Measurements from ENCODE around the gene GJC2.

The GJC2 gene

GRCh38 chr1:228160201-228160761, 10.6 kb downstream of the GJC2 start:
- H3K9ac ChIP-seq (ENCODE audit: low read length): no peak overlapping the region
- no peak overlapping the region for H3K18ac ChIP-seq (ENCODE audit: low read length)
- H4K5ac ChIP-seq (ENCODE audit: low read length): no peak overlapping the region
- WGBS (ENCODE audit: extremely low coverage, insufficient coverage, low lambda C conversion rate): no CpG with 5 or more reads among the region's 15 CpGs
- no peaks in the 10 kb centered on the region for H3K79me2 ChIP-seq (ENCODE audit: control insufficient read depth, insufficient read depth, low read length)
- DNase-seq: no peak
- H3K23ac ChIP-seq (ENCODE audit: low read length): no peak overlapping the region
- no peak overlapping the region for H3K4ac ChIP-seq (ENCODE audit: low read depth, low read length)
- H3K27ac ChIP-seq (ENCODE audit: low read depth, low read length): no peak overlapping the region
- no peak overlapping the region for H2BK15ac ChIP-seq (replicated peaks; ENCODE audit: low read depth)
- no peaks in the 10 kb centered on the region for H3K27me3 ChIP-seq (ENCODE audit: insufficient read depth, low read length, poor library complexity)
- no peak overlapping the region for H2BK5ac ChIP-seq (ENCODE audit: low read length)
- no peaks in the 10 kb centered on the region for H3K4me1 ChIP-seq (ENCODE audit: control insufficient read depth, low read depth, low read length)
- no peak overlapping the region for H2AK5ac ChIP-seq (ENCODE audit: low read length)
- H3K4me3 ChIP-seq (ENCODE audit: low read length): no peak overlapping the region
- no peak overlapping the region for H2BK120ac ChIP-seq (ENCODE audit: low read depth, low read length)
- H4K8ac ChIP-seq (ENCODE audit: low read depth, low read length): no peak overlapping the region
- no peak overlapping the region for H3K56ac ChIP-seq (ENCODE audit: low read length)
- H3K36me3 ChIP-seq (ENCODE audit: control insufficient read depth, insufficient read depth, low read length): no peaks in the 10 kb centered on the region
- no peaks in the 10 kb centered on the region for H3K79me1 ChIP-seq (ENCODE audit: low read length)
- H3K4me2 ChIP-seq (ENCODE audit: low read length): no peak overlapping the region

- no peak overlapping the region for H3K4ac ChIP-seq (ENCODE audit: low read depth, low read length)
- no peak overlapping the region for H3K27ac ChIP-seq (ENCODE audit: low read depth, low read length)
- no peak overlapping the region for H3K56ac ChIP-seq (ENCODE audit: low read length)
- H2AK5ac ChIP-seq (ENCODE audit: low read length): no peak overlapping the region
- no peaks in the 10 kb centered on the region for H3K36me3 ChIP-seq (ENCODE audit: control insufficient read depth, insufficient read depth, low read length)
- H3K4me1 ChIP-seq (ENCODE audit: control insufficient read depth, low read depth, low read length): no peaks in the 10 kb centered on the region
- no peak overlapping the region for H3K9ac ChIP-seq (ENCODE audit: low read length)
- no peak overlapping the region for H2BK120ac ChIP-seq (ENCODE audit: low read depth, low read length)
- no peak overlapping the region for H3K4me3 ChIP-seq (ENCODE audit: low read length)
- no peak overlapping the region for H2BK5ac ChIP-seq (ENCODE audit: low read length)
- H2BK15ac ChIP-seq (replicated peaks; ENCODE audit: low read depth): no peak overlapping the region
- H4K8ac ChIP-seq (ENCODE audit: low read depth, low read length): no peak overlapping the region
- peaks cover 1% of the 10 kb centered on the region for H3K79me1 ChIP-seq (ENCODE audit: low read length)
- no peak overlapping the region for H3K4me2 ChIP-seq (ENCODE audit: low read length)
- H3K23ac ChIP-seq (ENCODE audit: low read length): no peak overlapping the region
- WGBS (ENCODE audit: extremely low coverage, insufficient coverage, low lambda C conversion rate): no CpG with 5 or more reads among the region's 7 CpGs
- no peaks in the 10 kb centered on the region for H3K27me3 ChIP-seq (ENCODE audit: insufficient read depth, low read length, poor library complexity)
- H3K79me2 ChIP-seq (ENCODE audit: control insufficient read depth, insufficient read depth, low read length): no peaks in the 10 kb centered on the region
- no peak overlapping the region for H4K5ac ChIP-seq (ENCODE audit: low read length)
- no peak for DNase-seq
- H3K18ac ChIP-seq (ENCODE audit: low read length): no peak overlapping the region
Observed at GRCh38 chr1:228161362-228161761, 11.6 kb downstream of the GJC2 start.

- no peaks in the 10 kb centered on the region for H3K27me3 ChIP-seq (ENCODE audit: insufficient read depth, low read length, poor library complexity)
- peaks cover 5% of the 10 kb centered on the region for H3K79me1 ChIP-seq (ENCODE audit: low read length)
- no peak overlapping the region for H3K23ac ChIP-seq (ENCODE audit: low read length)
- H3K9ac ChIP-seq (ENCODE audit: low read length): no peak overlapping the region
- H3K4me1 ChIP-seq (ENCODE audit: control insufficient read depth, low read depth, low read length): peaks cover 2% of the 10 kb centered on the region
- no peak overlapping the region for H3K4me2 ChIP-seq (ENCODE audit: low read length)
- peaks cover 2% of the 10 kb centered on the region for H3K79me2 ChIP-seq (ENCODE audit: control insufficient read depth, insufficient read depth, low read length)
- H2BK5ac ChIP-seq (ENCODE audit: low read length): no peak overlapping the region
- no CpG with 5 or more reads among the region's 9 CpGs for WGBS (ENCODE audit: extremely low coverage, insufficient coverage, low lambda C conversion rate)
- H3K27ac ChIP-seq (ENCODE audit: low read depth, low read length): no peak overlapping the region
- no peak overlapping the region for H3K4me3 ChIP-seq (ENCODE audit: low read length)
- no peak overlapping the region for H3K18ac ChIP-seq (ENCODE audit: low read length)
- DNase-seq: no peak
- no peak overlapping the region for H3K4ac ChIP-seq (ENCODE audit: low read depth, low read length)
- H3K36me3 ChIP-seq (ENCODE audit: control insufficient read depth, insufficient read depth, low read length): no peaks in the 10 kb centered on the region
- H2BK15ac ChIP-seq (replicated peaks; ENCODE audit: low read depth): no peak overlapping the region
- peak overlapping the region; percentile 18 for H3K56ac ChIP-seq (ENCODE audit: low read length)
- no peak overlapping the region for H2BK120ac ChIP-seq (ENCODE audit: low read depth, low read length)
- no peak overlapping the region for H2AK5ac ChIP-seq (ENCODE audit: low read length)
- no peak overlapping the region for H4K8ac ChIP-seq (ENCODE audit: low read depth, low read length)
- no peak overlapping the region for H4K5ac ChIP-seq (ENCODE audit: low read length)
Observed at GRCh38 chr1:228161866-228162265, 12.1 kb downstream of the GJC2 start.

GRCh38 chr1:228162286-228163006, 12.7 kb downstream of the GJC2 start:
- Histone ChIP-seq H3K4ac (ENCODE audit: low read depth, low read length) (no peak overlapping the region), H3K79me2 (ENCODE audit: control insufficient read depth, insufficient read depth, low read length) (peaks cover 2% of the 10 kb centered on the region), H3K56ac (ENCODE audit: low read length) (peak overlapping the region; percentile 79), H3K27ac (ENCODE audit: low read depth, low read length) (no peak overlapping the region), H4K8ac (ENCODE audit: low read depth, low read length) (no peak overlapping the region), H3K23ac (ENCODE audit: low read length) (no peak overlapping the region), H3K9ac (ENCODE audit: low read length) (peak overlapping the region; percentile 38), H4K5ac (ENCODE audit: low read length) (no peak overlapping the region), H2BK15ac (replicated peaks; ENCODE audit: low read depth) (no peak overlapping the region), H3K4me1 (ENCODE audit: control insufficient read depth, low read depth, low read length) (peaks cover 2% of the 10 kb centered on the region), H2BK5ac (ENCODE audit: low read length) (no peak overlapping the region), H3K79me1 (ENCODE audit: low read length) (peaks cover 5% of the 10 kb centered on the region), H2BK120ac (ENCODE audit: low read depth, low read length) (no peak overlapping the region), H2AK5ac (ENCODE audit: low read length) (no peak overlapping the region), H3K27me3 (ENCODE audit: insufficient read depth, low read length, poor library complexity) (no peaks in the 10 kb centered on the region), H3K4me2 (ENCODE audit: low read length) (no peak overlapping the region), H3K18ac (ENCODE audit: low read length) (no peak overlapping the region), H3K36me3 (ENCODE audit: control insufficient read depth, insufficient read depth, low read length) (no peaks in the 10 kb centered on the region), H3K4me3 (ENCODE audit: low read length) (no peak overlapping the region)
- DNase-seq: peak; percentile 83
- WGBS (ENCODE audit: extremely low coverage, insufficient coverage, low lambda C conversion rate): no CpG with 5 or more reads among the region's 14 CpGs

- DNase-seq: no peak
- peak overlapping the region; percentile 48 for H3K23ac ChIP-seq (ENCODE audit: low read length)
- no peak overlapping the region for H2BK5ac ChIP-seq (ENCODE audit: low read length)
- no peaks in the 10 kb centered on the region for H3K27me3 ChIP-seq (ENCODE audit: insufficient read depth, low read length, poor library complexity)
- H3K18ac ChIP-seq (ENCODE audit: low read length): no peak overlapping the region
- no peak overlapping the region for H3K4me3 ChIP-seq (ENCODE audit: low read length)
- peaks cover 2% of the 10 kb centered on the region for H3K79me2 ChIP-seq (ENCODE audit: control insufficient read depth, insufficient read depth, low read length)
- peaks cover 5% of the 10 kb centered on the region for H3K79me1 ChIP-seq (ENCODE audit: low read length)
- peak overlapping the region; percentile 38 for H3K9ac ChIP-seq (ENCODE audit: low read length)
- H4K5ac ChIP-seq (ENCODE audit: low read length): no peak overlapping the region
- H3K36me3 ChIP-seq (ENCODE audit: control insufficient read depth, insufficient read depth, low read length): no peaks in the 10 kb centered on the region
- no peak overlapping the region for H3K4ac ChIP-seq (ENCODE audit: low read depth, low read length)
- H4K8ac ChIP-seq (ENCODE audit: low read depth, low read length): no peak overlapping the region
- H3K56ac ChIP-seq (ENCODE audit: low read length): peak overlapping the region; percentile 79
- no peak overlapping the region for H3K27ac ChIP-seq (ENCODE audit: low read depth, low read length)
- no CpG with 5 or more reads among the region's 30 CpGs for WGBS (ENCODE audit: extremely low coverage, insufficient coverage, low lambda C conversion rate)
- H3K4me2 ChIP-seq (ENCODE audit: low read length): no peak overlapping the region
- no peak overlapping the region for H2AK5ac ChIP-seq (ENCODE audit: low read length)
- peaks cover 2% of the 10 kb centered on the region for H3K4me1 ChIP-seq (ENCODE audit: control insufficient read depth, low read depth, low read length)
- no peak overlapping the region for H2BK120ac ChIP-seq (ENCODE audit: low read depth, low read length)
- no peak overlapping the region for H2BK15ac ChIP-seq (replicated peaks; ENCODE audit: low read depth)
Observed at GRCh38 chr1:228163007-228163753, 13.4 kb downstream of the GJC2 start.

All from mesendoderm (in vitro differentiated cells).